Measurements from ENCODE around the gene PVRIG.
"Not testable (repeated sequence)": the region's sequence is repeated elsewhere in the genome, so short reads cannot be mapped to it uniquely, and the experiment has no call there.

Gene PVRIG

GRCh38 chr7:100183090-100183489 lies 36.7 kb upstream of the PVRIG start:
- H3K4me3 Mint-ChIP-seq; DNase-seq (ENCODE audit: low spot score); H3K27ac Mint-ChIP-seq; H3K36me3 Mint-ChIP-seq (ENCODE audit: low read depth); H3K27me3 Mint-ChIP-seq (ENCODE audit: low read depth); H3K9me3 Mint-ChIP-seq: not testable (repeated sequence)
- H3K4me1 Mint-ChIP-seq (ENCODE audit: low read depth), result peaks cover 36% of the 10 kb centered on the region

- Mint-ChIP-seq H3K4me1 (ENCODE audit: low read depth) (peaks cover 36% of the 10 kb centered on the region), H3K27ac (no peak overlapping the region), H3K4me3 (no peak overlapping the region), H3K9me3 (no peaks in the 10 kb centered on the region), H3K27me3 (ENCODE audit: low read depth) (no peaks in the 10 kb centered on the region), H3K36me3 (ENCODE audit: low read depth) (peaks cover 6% of the 10 kb centered on the region)
- DNase-seq (ENCODE audit: low spot score), result no peak
These were observed 34.0 kb upstream of the PVRIG start for GRCh38 chr7:100185726-100186125.

- H3K27ac Mint-ChIP-seq, result no peak overlapping the region
- H3K4me1 Mint-ChIP-seq (ENCODE audit: low read depth), result peaks cover 26% of the 10 kb centered on the region
- H3K36me3 Mint-ChIP-seq (ENCODE audit: low read depth), result peaks cover 2% of the 10 kb centered on the region
These were observed 30.7 kb upstream of the PVRIG start for GRCh38 chr7:100189061-100189460.

GRCh38 chr7:100190048-100190711 lies 29.6 kb upstream of the PVRIG start:
- Mint-ChIP-seq H3K9me3 (no peaks in the 10 kb centered on the region), H3K4me1 (ENCODE audit: low read depth) (peaks cover 26% of the 10 kb centered on the region), H3K36me3 (ENCODE audit: low read depth) (peaks cover 2% of the 10 kb centered on the region), H3K27ac (peak overlapping the region; percentile 46), H3K4me3 (no peak overlapping the region), H3K27me3 (ENCODE audit: low read depth) (no peaks in the 10 kb centered on the region)
- DNase-seq (ENCODE audit: low spot score), result no peak

More at GRCh38 chr7:100189061-100189460, 30.7 kb upstream of the PVRIG start:
- no peak for DNase-seq (ENCODE audit: low spot score)
- no peak overlapping the region for H3K4me3 Mint-ChIP-seq
- no peaks in the 10 kb centered on the region for H3K9me3 Mint-ChIP-seq
- no peaks in the 10 kb centered on the region for H3K27me3 Mint-ChIP-seq (ENCODE audit: low read depth)

- no peak overlapping the region for H3K27ac Mint-ChIP-seq
- peaks cover 28% of the 10 kb centered on the region for H3K4me1 Mint-ChIP-seq (ENCODE audit: low read depth)
- H3K36me3 Mint-ChIP-seq (ENCODE audit: low read depth), result peaks cover 2% of the 10 kb centered on the region
- no peaks in the 10 kb centered on the region for H3K27me3 Mint-ChIP-seq (ENCODE audit: low read depth)
- no peak for DNase-seq (ENCODE audit: low spot score)
- H3K9me3 Mint-ChIP-seq, result no peaks in the 10 kb centered on the region
- H3K4me3 Mint-ChIP-seq, result no peak overlapping the region
These were observed 28.0 kb upstream of the PVRIG start for GRCh38 chr7:100191775-100192174.

- H3K27ac Mint-ChIP-seq; H3K36me3 Mint-ChIP-seq (ENCODE audit: low read depth); H3K27me3 Mint-ChIP-seq (ENCODE audit: low read depth); H3K9me3 Mint-ChIP-seq; H3K4me3 Mint-ChIP-seq; DNase-seq (ENCODE audit: low spot score): not testable (repeated sequence)
- H3K4me1 Mint-ChIP-seq (ENCODE audit: low read depth), result peaks cover 28% of the 10 kb centered on the region
These were observed 27.4 kb upstream of the PVRIG start for GRCh38 chr7:100192281-100192862.

- no peak for DNase-seq (ENCODE audit: low spot score)
- H3K36me3 Mint-ChIP-seq (ENCODE audit: low read depth), result peaks cover 2% of the 10 kb centered on the region
- H3K4me1 Mint-ChIP-seq (ENCODE audit: low read depth), result peaks cover 28% of the 10 kb centered on the region
- no peak overlapping the region for H3K4me3 Mint-ChIP-seq
- no peaks in the 10 kb centered on the region for H3K27me3 Mint-ChIP-seq (ENCODE audit: low read depth)
- H3K27ac Mint-ChIP-seq, result peak overlapping the region; percentile 1
- no peaks in the 10 kb centered on the region for H3K9me3 Mint-ChIP-seq
These were observed 26.8 kb upstream of the PVRIG start for GRCh38 chr7:100192969-100193368.

GRCh38 chr7:100195222-100195621 lies 24.5 kb upstream of the PVRIG start:
- Mint-ChIP-seq H3K4me1 (ENCODE audit: low read depth) (peaks cover 24% of the 10 kb centered on the region), H3K9me3 (no peaks in the 10 kb centered on the region), H3K4me3 (no peak overlapping the region), H3K27ac (no peak overlapping the region), H3K27me3 (ENCODE audit: low read depth) (no peaks in the 10 kb centered on the region), H3K36me3 (ENCODE audit: low read depth) (peaks cover 2% of the 10 kb centered on the region)
- DNase-seq (ENCODE audit: low spot score), result no peak

GRCh38 chr7:100195901-100196322 lies 23.8 kb upstream of the PVRIG start:
- not testable (repeated sequence) for DNase-seq (ENCODE audit: low spot score); H3K36me3 Mint-ChIP-seq (ENCODE audit: low read depth); H3K27me3 Mint-ChIP-seq (ENCODE audit: low read depth); H3K27ac Mint-ChIP-seq; H3K9me3 Mint-ChIP-seq; H3K4me3 Mint-ChIP-seq
- H3K4me1 Mint-ChIP-seq (ENCODE audit: low read depth), result peaks cover 18% of the 10 kb centered on the region

- Mint-ChIP-seq H3K36me3 (ENCODE audit: low read depth) (peaks cover 4% of the 10 kb centered on the region), H3K27me3 (ENCODE audit: low read depth) (no peaks in the 10 kb centered on the region), H3K4me1 (ENCODE audit: low read depth) (peaks cover 5% of the 10 kb centered on the region), H3K27ac (no peak overlapping the region), H3K4me3 (no peak overlapping the region), H3K9me3 (no peaks in the 10 kb centered on the region)
- no peak for DNase-seq (ENCODE audit: low spot score)
These were observed 21.5 kb upstream of the PVRIG start for GRCh38 chr7:100198266-100198665.

- Mint-ChIP-seq H3K36me3 (ENCODE audit: low read depth) (peaks cover 9% of the 10 kb centered on the region), H3K4me1 (ENCODE audit: low read depth) (peaks cover under 1% of the 10 kb centered on the region), H3K27ac (no peak overlapping the region), H3K9me3 (no peaks in the 10 kb centered on the region), H3K27me3 (ENCODE audit: low read depth) (no peaks in the 10 kb centered on the region), H3K4me3 (no peak overlapping the region)
- no peak for DNase-seq (ENCODE audit: low spot score)
These were observed 19.1 kb upstream of the PVRIG start for GRCh38 chr7:100200693-100201092.

- Mint-ChIP-seq H3K4me3 (no peak overlapping the region), H3K9me3 (no peaks in the 10 kb centered on the region), H3K27me3 (ENCODE audit: low read depth) (no peaks in the 10 kb centered on the region), H3K36me3 (ENCODE audit: low read depth) (peaks cover 12% of the 10 kb centered on the region), H3K27ac (no peak overlapping the region), H3K4me1 (ENCODE audit: low read depth) (peaks cover 14% of the 10 kb centered on the region)
- no peak for DNase-seq (ENCODE audit: low spot score)
These were observed 15.3 kb upstream of the PVRIG start for GRCh38 chr7:100204454-100204853.

- Mint-ChIP-seq H3K4me1 (ENCODE audit: low read depth) (peaks cover 39% of the 10 kb centered on the region), H3K27ac (peak overlapping the region; percentile 85), H3K9me3 (no peaks in the 10 kb centered on the region), H3K27me3 (ENCODE audit: low read depth) (no peaks in the 10 kb centered on the region), H3K4me3 (peak overlapping the region; percentile 79), H3K36me3 (ENCODE audit: low read depth) (peaks cover 20% of the 10 kb centered on the region)
- DNase-seq (ENCODE audit: low spot score), result peak; percentile 63
These were observed 10.8 kb upstream of the PVRIG start for GRCh38 chr7:100208911-100209408.

GRCh38 chr7:100209493-100209892 lies 10.3 kb upstream of the PVRIG start:
- H3K27ac Mint-ChIP-seq, result peak overlapping the region; percentile 85
- no peaks in the 10 kb centered on the region for H3K9me3 Mint-ChIP-seq
- peak overlapping the region; percentile 79 for H3K4me3 Mint-ChIP-seq
- H3K4me1 Mint-ChIP-seq (ENCODE audit: low read depth), result peaks cover 44% of the 10 kb centered on the region
- no peak for DNase-seq (ENCODE audit: low spot score)
- H3K27me3 Mint-ChIP-seq (ENCODE audit: low read depth), result no peaks in the 10 kb centered on the region
- peaks cover 15% of the 10 kb centered on the region for H3K36me3 Mint-ChIP-seq (ENCODE audit: low read depth)

Data from T-helper 2 cell treated with Interferon-gamma antibody and Interleukin-4, amounts not matched to agents 5 μg/mL and 100 μg/mL, for 36 hours (primary cell).